ENCODE results near the gene CAPN14.

DNA sequence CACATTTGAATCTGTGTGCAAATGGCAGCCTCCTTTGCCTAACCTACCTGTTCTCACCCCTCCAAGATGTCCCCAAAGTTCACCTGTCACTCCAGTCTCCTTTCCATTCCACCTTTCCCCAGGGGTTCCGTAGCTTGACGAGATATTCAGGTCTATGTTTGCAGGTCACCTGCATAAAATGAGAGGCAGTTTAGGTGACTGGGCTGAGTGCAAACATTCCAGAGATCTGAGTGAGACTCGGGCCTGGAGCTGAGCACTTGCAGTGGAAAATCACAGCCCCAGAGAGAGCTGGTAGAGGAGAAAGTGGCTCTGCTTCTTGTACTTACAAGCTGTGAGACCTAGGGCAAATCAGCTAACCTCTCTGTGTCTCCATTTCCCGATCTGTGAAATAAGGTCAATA, 20.1 kb downstream of the CAPN14 start:
- no peak for TF ChIP-seq EGR1 (IDR thresholded peaks at IDR 0.05)
- TF ChIP-seq TAF1 (IDR thresholded peaks at IDR 0.05; ENCODE audit: low read depth), result no peak
- TF ChIP-seq, protein P1, sequence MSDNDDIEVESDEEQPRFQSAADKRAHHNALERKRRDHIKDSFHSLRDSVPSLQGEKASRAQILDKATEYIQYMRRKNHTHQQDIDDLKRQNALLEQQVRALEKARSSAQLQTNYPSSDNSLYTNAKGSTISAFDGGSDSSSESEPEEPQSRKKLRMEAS (IDR thresholded peaks at IDR 0.05), result no peak
- TF ChIP-seq NFIC (IDR thresholded peaks at IDR 0.05), result no peak
- no peak for TF ChIP-seq CEBPB (IDR thresholded peaks at IDR 0.05)
- TF ChIP-seq, protein P2, sequence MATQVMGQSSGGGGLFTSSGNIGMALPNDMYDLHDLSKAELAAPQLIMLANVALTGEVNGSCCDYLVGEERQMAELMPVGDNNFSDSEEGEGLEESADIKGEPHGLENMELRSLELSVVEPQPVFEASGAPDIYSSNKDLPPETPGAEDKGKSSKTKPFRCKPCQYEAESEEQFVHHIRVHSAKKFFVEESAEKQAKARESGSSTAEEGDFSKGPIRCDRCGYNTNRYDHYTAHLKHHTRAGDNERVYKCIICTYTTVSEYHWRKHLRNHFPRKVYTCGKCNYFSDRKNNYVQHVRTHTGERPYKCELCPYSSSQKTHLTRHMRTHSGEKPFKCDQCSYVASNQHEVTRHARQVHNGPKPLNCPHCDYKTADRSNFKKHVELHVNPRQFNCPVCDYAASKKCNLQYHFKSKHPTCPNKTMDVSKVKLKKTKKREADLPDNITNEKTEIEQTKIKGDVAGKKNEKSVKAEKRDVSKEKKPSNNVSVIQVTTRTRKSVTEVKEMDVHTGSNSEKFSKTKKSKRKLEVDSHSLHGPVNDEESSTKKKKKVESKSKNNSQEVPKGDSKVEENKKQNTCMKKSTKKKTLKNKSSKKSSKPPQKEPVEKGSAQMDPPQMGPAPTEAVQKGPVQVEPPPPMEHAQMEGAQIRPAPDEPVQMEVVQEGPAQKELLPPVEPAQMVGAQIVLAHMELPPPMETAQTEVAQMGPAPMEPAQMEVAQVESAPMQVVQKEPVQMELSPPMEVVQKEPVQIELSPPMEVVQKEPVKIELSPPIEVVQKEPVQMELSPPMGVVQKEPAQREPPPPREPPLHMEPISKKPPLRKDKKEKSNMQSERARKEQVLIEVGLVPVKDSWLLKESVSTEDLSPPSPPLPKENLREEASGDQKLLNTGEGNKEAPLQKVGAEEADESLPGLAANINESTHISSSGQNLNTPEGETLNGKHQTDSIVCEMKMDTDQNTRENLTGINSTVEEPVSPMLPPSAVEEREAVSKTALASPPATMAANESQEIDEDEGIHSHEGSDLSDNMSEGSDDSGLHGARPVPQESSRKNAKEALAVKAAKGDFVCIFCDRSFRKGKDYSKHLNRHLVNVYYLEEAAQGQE (IDR thresholded peaks at IDR 0.05; ENCODE audit: low read depth), result no peak
- no peak for TF ChIP-seq RAD21 (IDR thresholded peaks at IDR 0.05; ENCODE audit: low read depth)
- no peak for TF ChIP-seq YY1 (IDR thresholded peaks at IDR 0.05; ENCODE audit: low read depth)
- no peak for TF ChIP-seq TEAD4 (IDR thresholded peaks at IDR 0.05)
- TF ChIP-seq FOXM1 (IDR thresholded peaks at IDR 0.05; ENCODE audit: borderline replicate concordance, low read depth), result no peak
- no peak for TF ChIP-seq CREB1 (IDR thresholded peaks at IDR 0.05; ENCODE audit: low read depth)
- no peak for TF ChIP-seq EP300 (IDR thresholded peaks at IDR 0.05; ENCODE audit: borderline replicate concordance)
- TF ChIP-seq, protein P3, sequence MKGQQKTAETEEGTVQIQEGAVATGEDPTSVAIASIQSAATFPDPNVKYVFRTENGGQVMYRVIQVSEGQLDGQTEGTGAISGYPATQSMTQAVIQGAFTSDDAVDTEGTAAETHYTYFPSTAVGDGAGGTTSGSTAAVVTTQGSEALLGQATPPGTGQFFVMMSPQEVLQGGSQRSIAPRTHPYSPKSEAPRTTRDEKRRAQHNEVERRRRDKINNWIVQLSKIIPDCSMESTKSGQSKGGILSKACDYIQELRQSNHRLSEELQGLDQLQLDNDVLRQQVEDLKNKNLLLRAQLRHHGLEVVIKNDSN (IDR thresholded peaks at IDR 0.05), result no peak

Data from Ishikawa (cell line).